Left lung (tissue), 10 donors: ENCODE results near the gene APOL1. TPM values are rescaled to one million over a fixed set of nuclear protein-coding genes. Genes with fewer than 3 reads are reported as not detected.
A peak's percentile ranks its signal among the peaks of the same experiment; 100 is the strongest.

Experiments
- ATAC-seq: fragments of 200-7000 bp; cut with Tn5 transposase; one replicate; pipeline ENCODE4 v1.9.1; 2020; ENCODE audit warnings: moderate library complexity
- DNase-seq, 4 donors: peaks; one replicate each; pipeline ENCODE4 v3.0.0-alpha.2; 2013 to 2020
- H3K27ac ChIP-seq, 2 donors: fragments of 200-600 bp; sonication (generic) in 1 of 2; one replicate each; pipeline versions ENCODE4 v1.5.0 to v1.8.0; 2020 to 2021
- H3K27me3 ChIP-seq, 2 donors: fragments of 200-600 bp; sonication (generic) in 1 of 2; one replicate each; pipeline versions ENCODE4 v1.5.0 to v1.8.0; 2020 to 2021
- H3K36me3 ChIP-seq, 2 donors: fragments of 200-600 bp; sonication (generic) in 1 of 2; one replicate each; pipeline versions ENCODE4 v1.5.0 to v1.8.0; 2020 to 2021
- H3K4me1 ChIP-seq, 2 donors: fragments of 200-600 bp; one replicate each; pipeline ENCODE4 v1.8.0; 2021
- H3K4me3 ChIP-seq, 2 donors: fragments of 200-600 bp; sonication (generic) in 1 of 2; one replicate each; pipeline versions ENCODE4 v1.5.0 to v1.8.0; 2020 to 2021; ENCODE audit warnings: mild to moderate bottlenecking in 1 of 2
- H3K9me3 ChIP-seq, 2 donors: fragments of 200-600 bp; sonication (generic) in 1 of 2; one replicate each; pipeline versions ENCODE4 v1.5.0 to v1.8.0; 2020 to 2021
- intact Hi-C, 2 donors: fragments of 100-400 bp; cut with DNase I; formaldehyde crosslinking; loops; one replicate each; pipeline versions ENCODE4 v1.11.2 to v1.14.2; 2022
- polyA plus RNA-seq, 6 donors: library from polyadenylated mRNA; unstranded; fragments of 120-200 nt; gene quantifications; one replicate each; pipeline ENCODE4 v1.2.1, GENCODE V29; 2013; ENCODE audit not compliant: insufficient read length in 6 of 6
- total RNA-seq, 2 donors: library from RNA; stranded (reverse); fragmentation: NEBNext Ultra II Directional; extraction: Animal tissue kit (Norgen Biotek cat#: 25700); gene quantifications; one replicate each; pipeline ENCODE4 v1.2.1, GENCODE V29; 2021
- TF ChIP-seq, protein P1 (sequence below), 2 donors: fragments of 200-600 bp; sonication (generic) in 1 of 2; IDR thresholded peaks; one replicate each; pipeline versions ENCODE4 v1.5.0 to v1.8.0; 2021; ENCODE audit warnings: antibody characterized with exemption in 2 of 2
- donor health status: DM: no; HTN: yes; CAD: no.
- donor health status: DM: no; HTN: no; CAD: no.

The APOL1 gene
- total and polyA plus RNA-seq, 8 donors: 8.6 to 109 (median 13.5) TPM

DNA sequence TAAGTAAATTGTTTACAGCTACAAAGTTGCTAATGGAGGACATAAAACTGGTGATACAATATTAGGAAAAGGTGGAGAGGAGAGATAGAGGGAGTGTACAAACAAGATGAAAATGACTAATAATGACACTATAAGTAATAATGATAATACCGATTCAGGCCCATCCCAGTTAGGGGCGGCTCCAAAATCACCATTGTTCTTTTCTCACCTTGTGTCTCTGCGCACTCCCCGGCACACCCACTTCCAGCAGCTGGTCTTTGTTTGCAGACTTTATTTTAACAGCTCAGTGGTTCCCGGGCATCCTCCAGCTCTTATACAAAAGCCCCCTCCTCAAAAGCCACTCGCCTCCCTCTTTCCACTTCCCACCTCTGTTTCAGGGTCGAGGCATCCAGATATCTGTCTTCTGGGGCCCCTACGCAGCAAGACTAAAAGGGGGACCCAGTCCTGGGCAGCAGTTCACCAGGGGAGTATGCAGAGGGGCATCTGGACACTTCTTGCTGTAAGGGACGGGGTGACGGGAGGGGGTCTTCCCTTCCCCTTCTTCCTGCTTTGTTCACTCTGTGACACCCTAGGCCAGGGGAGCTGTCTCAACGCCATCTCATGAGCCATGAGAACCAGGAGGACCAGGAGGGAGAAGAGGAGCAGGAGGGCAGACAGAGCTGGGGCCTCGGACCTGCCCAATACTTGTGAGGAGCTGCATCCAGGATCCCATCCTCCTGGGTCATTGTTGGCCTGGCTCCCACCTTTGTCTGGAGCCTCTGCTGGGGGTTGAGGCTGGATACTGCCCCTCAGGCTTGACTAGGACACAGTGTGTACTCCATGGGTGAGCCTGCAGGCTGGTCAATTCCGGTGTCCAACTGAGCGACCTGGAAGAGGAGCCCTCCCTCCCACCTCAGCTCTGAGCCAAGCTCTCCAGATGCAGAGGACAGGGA, 16.3 kb upstream of the APOL1 start:
- Histone ChIP-seq H3K27ac (peak overlapping the region in 1 of 2 donors; percentile 90), H3K4me3 (peak overlapping the region in 1 of 2 donors; percentile 93), H3K4me1 (peaks cover 33 to 66% of the 10 kb centered on the region in 2 donors), H3K9me3 (no peaks in the 10 kb centered on the region), H3K27me3 (no peaks in the 10 kb centered on the region), H3K36me3 (peaks cover 3 to 46% of the 10 kb centered on the region in 2 donors)
- TF ChIP-seq, protein P1, sequence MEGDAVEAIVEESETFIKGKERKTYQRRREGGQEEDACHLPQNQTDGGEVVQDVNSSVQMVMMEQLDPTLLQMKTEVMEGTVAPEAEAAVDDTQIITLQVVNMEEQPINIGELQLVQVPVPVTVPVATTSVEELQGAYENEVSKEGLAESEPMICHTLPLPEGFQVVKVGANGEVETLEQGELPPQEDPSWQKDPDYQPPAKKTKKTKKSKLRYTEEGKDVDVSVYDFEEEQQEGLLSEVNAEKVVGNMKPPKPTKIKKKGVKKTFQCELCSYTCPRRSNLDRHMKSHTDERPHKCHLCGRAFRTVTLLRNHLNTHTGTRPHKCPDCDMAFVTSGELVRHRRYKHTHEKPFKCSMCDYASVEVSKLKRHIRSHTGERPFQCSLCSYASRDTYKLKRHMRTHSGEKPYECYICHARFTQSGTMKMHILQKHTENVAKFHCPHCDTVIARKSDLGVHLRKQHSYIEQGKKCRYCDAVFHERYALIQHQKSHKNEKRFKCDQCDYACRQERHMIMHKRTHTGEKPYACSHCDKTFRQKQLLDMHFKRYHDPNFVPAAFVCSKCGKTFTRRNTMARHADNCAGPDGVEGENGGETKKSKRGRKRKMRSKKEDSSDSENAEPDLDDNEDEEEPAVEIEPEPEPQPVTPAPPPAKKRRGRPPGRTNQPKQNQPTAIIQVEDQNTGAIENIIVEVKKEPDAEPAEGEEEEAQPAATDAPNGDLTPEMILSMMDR (IDR thresholded peaks at IDR 0.05): no peak
- DNase-seq (no peak), ATAC-seq (no peak)
- intact Hi-C loops: no loop called here

DNA sequence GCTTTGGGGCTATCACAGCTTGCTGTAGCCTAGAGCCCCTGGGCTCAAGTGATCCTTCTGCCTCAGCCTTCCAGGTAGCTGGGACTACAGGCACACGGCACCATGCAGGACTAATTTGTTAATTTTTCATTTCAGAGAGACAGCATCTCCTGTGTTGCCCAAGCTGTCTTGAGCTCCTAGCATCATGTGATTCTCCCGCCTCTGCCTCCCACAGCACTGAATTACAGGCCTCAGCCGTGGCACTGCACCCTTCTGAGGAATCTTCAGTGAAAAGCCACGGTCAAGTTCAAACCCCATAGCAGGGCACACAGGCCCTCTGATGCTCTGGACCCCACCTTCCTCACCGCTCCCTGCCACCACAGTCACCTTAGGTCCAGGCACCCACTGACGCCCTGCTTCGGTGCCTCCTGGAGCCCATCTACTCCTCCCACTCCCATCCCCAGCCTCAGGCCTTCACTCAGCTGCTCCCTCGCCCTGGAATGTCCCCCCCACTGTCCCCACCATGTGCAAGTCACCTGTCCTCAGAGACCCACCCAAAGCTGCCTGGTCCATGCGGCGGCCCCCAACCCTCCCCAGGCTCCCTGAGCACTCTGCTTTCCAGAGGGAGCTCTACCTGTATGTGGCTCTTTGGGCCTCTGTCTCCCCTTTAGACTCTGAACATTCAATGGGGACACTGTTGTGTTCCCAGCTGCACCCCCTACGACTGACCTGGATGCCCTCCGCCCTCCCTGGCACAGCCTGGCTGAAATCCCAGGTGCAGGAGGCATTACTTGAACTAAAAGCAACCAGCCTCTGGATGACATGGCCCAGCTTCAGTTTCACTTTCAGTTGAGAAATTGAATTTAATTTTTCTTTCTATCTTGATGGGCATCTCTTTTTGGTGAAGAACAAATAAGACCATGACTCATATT, 15.2 kb upstream of the APOL1 start:
- Histone ChIP-seq H3K4me1 (peaks cover 33 to 65% of the 10 kb centered on the region in 2 donors), H3K27me3 (no peaks in the 10 kb centered on the region), H3K9me3 (no peaks in the 10 kb centered on the region), H3K27ac (peak overlapping the region; percentile 90 to 93), H3K36me3 (peaks cover 0 to 35% of the 10 kb centered on the region in 2 donors), H3K4me3 (peak overlapping the region; percentile 65 to 93)
- DNase-seq (no peak), ATAC-seq (peak; percentile 18)
- TF ChIP-seq, protein P1 (IDR thresholded peaks at IDR 0.05): no peak
- intact Hi-C loops: no loop called here

DNA sequence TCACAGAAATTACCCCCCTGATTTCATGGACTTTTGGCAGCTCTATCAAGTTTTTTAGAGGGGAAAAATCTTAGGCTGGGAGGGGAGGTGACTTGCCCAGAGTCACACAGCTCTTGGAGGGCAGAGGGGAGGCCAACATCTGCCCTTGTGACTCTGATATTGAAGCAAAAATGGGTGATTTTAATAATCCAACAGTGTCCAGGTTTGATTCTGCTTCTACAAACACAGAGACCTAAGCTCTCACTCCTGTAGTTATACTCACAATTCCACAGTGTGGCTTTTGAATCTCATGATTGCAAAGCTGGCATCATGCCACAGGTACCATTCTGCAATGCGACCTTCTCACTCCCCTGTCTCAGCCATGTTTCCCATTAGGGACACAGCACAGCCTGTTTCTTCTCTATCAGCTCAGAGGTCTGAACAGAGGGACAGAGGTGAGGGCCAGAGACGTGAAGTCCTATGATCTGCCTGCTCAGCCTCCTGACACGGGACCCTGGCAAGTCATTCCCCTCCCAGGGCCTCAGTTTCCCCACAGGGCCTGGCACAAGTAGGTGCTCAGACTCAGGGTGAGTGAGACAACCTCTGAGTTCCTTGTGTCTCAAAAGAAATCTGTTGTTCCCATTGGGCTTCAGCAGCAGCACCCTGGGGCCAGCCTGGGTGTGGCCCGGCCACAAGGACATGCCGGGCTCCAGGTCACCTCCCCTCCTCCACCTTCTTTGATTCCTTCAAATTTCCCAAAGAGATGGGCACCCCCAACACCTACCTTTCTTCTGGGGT, 14.4 kb upstream of the APOL1 start:
- TF ChIP-seq, protein P1 (IDR thresholded peaks at IDR 0.05): no peak
- no peaks in the 10 kb centered on the region for H3K9me3 ChIP-seq
- H3K27me3 ChIP-seq: no peaks in the 10 kb centered on the region
- H3K4me1 ChIP-seq: peaks cover 33 to 57% of the 10 kb centered on the region in 2 donors
- H3K36me3 ChIP-seq: peaks cover 0 to 27% of the 10 kb centered on the region in 2 donors
- H3K4me3 ChIP-seq: peak overlapping the region; percentile 65 to 93
- DNase-seq (peak in 2 of 4 donors; percentile 29 to 42), ATAC-seq (peak; percentile 56)
- intact Hi-C loops: no loop called here
- H3K27ac ChIP-seq: peak overlapping the region; percentile 90 to 93

DNA sequence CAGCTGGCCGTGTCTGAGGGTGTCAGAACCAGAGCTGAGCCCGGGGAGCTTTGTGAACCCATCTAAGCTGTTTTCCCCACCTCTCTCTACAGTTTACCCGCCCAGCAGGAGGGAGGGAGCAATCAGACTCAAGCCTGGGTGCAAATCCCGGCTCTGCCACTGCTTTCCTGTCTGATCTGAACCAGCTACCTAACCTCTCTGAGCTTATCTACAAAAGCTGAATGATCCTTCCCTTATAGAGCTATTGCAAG, 13.9 kb upstream of the APOL1 start:
- Histone ChIP-seq H3K4me1 (peaks cover 33 to 52% of the 10 kb centered on the region in 2 donors), H3K27me3 (no peaks in the 10 kb centered on the region), H3K36me3 (peaks cover 0 to 22% of the 10 kb centered on the region in 2 donors), H3K4me3 (peak overlapping the region; percentile 65 to 93), H3K27ac (peak overlapping the region; percentile 90 to 93), H3K9me3 (no peaks in the 10 kb centered on the region)
- ATAC-seq: peak; percentile 16
- no peak for DNase-seq
- intact Hi-C loops: no loop called here
- TF ChIP-seq, protein P1 (IDR thresholded peaks at IDR 0.05): no peak
